HG03575 (cell line): ENCODE data around the gene AXL.

Source experiments
- ATAC-seq: cut with Tn5 transposase; IDR thresholded peaks from one replicate; pipeline ENCODE4 v1.9.1; 2021; ENCODE audit not compliant: unreplicated experiment, insufficient number of reproducible peaks, low FRiP score; ENCODE audit errors: extremely low read depth

The AXL gene

GRCh38 chr19:41299755-41300089, 80.7 kb downstream of the AXL start:
- ATAC-seq, result no peak

DNA sequence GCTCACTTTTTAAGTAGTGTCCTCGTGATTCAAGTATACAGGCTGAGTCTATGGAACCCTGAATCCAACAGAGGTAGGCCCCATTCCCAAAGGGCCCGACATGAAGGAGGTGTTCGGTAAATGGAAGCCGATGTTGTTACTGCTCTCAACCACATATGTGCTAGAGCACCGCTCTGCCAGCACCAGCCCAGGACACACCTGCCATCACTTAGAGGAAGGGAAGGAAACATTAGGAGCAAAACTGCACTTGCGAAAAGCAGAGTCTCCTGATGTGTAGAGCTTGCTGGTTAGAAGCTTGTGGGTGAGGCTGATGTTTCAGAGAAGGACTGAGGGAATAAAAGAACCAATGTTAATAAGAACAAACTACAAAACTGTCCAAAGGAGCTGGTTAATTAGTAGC, 81.5 kb downstream of the AXL start:
- no peak for ATAC-seq

DNA sequence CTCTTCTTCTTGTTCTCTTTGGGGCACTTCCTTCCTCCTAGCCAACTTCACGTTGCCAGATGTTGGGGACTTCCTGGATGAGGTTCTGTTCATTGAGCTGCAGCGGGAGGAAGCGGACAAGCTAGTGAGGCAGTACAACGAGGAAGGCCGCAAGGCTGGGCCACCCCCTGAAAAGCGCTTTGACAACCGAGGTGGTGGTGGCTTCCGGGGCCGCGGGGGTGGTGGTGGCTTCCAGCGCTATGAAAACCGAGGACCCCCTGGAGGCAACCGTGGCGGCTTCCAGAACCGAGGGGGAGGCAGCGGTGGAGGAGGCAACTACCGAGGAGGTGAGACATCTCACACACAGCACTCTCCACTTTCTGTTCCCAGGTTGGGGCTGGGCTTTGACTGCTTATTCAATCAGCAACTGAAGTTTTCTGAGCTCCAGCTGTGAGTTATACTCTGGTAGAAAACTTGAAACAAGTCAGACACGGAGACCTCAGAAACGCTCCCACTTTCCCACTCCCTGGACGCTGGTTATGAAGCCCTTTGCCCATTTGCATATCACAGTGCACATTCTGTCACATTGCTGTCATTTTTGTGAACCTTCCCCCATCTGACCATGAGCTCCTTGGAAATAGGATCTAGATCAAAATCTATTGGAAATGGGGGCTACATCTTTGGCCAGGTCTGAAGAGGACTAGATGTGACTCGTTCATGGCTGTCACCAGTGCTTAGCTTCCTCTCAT, 83.8 kb downstream of the AXL start:
- ATAC-seq, result no peak

DNA sequence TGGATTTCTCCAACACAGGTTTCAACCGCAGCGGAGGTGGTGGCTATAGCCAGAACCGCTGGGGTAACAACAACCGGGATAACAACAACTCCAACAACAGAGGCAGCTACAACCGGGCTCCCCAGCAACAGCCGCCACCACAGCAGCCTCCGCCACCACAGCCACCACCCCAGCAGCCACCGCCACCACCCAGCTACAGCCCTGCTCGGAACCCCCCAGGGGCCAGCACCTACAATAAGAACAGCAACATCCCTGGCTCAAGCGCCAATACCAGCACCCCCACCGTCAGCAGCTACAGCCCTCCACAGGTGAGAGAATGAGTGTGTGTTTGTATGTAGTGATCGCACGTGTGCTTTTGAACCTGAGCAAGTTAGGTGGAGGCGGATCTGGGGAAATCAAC, 84.9 kb downstream of the AXL start:
- no peak for ATAC-seq

GRCh38 chr19:41304706-41305483, 85.9 kb downstream of the AXL start:
- no peak for ATAC-seq

- ATAC-seq, result no peak
Observed at GRCh38 chr19:41305927-41306793, 87.1 kb downstream of the AXL start.

DNA sequence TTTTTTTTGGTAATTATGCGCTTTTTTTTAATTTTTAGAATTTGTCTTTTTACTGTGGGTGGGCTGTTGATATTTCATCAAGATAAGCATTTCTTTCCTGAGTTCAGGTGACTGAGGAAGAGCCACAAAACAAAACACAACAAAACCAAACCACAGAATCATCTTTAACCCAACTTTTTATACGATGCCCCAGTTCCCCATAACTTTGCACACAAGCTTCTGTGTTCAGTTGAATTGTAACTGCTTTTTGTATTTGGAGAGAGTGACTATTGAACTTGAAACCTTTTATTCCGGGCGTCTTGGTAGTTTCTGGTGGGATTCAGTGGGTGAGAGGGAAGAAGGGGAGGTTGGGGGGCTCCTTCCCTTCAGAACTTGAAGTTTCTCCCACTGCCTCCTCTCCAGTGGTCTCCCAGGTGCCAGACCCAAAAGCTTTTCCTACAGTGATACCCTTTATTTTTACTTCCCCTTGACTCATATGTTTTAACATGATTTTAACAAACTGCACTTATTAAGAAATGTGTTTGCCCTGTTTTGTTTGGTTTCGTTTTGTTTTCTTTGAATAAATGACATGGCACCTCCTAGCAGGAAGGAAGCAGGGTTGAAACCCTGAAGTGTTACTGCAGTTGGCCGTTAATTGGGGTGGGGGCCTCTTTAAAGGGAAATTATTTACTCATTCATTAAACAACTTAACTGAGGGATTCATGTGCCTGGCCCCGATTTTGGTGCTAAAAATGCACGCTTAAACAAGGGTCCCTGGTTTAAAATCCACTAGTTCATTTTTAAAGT, 88.3 kb downstream of the AXL start:
- ATAC-seq, result no peak

DNA sequence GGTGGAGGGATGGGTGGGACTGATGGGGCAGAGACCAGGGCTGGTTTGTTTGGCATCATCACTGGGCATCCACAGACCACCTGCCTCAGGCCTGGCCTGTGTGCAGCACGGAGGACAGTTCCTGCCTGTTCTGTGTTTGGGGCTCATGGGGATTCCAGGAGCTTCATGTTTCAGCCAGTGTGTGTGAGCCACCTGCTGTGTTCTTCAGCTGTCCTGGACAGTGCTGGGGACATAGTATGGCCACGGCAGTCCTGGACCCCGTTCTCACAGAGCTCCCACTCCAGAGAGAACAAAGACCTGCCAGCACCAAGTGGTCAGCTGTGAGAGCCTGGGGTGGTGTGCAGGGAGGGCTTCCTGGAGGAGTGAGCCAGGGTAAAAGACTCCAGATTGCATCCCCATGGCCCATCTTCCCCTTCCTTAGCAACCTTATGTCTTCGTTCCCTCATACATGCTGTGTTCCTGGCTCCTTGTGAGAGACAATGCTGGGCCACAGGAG, 89.0 kb downstream of the AXL start:
- ATAC-seq, result no peak

- no peak for ATAC-seq
Observed at GRCh38 chr19:41308450-41309179, 89.6 kb downstream of the AXL start.

DNA sequence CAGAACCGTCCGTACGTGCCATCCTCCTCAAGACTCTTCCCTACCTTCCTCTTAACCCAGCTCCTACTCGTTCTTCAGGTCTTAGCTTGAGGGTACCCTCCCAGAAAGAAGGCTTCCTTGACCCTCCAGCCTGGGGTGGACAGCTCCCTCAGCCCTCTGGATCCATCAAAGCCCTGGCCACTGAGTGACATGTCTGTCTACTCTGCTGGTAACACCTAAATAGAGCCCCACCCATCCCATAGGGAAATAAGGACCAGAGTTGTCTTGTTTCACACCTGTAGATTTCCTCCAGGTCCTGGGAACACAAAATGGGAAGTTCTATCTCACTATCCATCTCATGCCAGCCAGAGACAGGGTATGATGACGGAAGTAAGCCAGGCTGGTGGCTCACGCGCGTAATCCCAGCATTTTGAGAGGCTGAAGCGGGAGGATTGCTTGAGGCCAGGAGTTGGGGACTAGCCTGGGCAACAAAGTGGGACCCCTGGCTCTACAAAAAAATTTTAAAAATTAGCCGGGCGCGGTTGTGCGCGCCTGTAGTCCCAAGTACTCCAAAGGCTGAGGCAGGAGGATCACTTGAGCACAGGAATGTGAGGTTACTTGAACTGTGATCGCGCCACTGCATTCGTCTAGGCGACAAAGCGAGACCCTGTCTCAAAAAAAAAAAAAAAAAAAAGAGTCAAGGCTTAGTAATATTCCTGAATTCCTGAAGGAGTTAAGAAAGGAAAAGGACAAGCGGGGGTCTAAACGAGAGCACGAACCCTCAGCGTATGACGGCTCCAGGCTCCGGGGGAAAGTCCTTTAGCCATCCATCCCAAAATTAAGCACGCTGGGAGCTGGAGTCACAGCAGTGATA, 90.4 kb downstream of the AXL start:
- no peak for ATAC-seq

- peak; percentile 28 for ATAC-seq
Observed at GRCh38 chr19:41310033-41310831, 91.2 kb downstream of the AXL start, which contains the start of gene CCDC97. TSS of gene CCDC97 (plus strand) at chr19:41310172. CDS start at chr19:41310311, 139 bp downstream.

DNA sequence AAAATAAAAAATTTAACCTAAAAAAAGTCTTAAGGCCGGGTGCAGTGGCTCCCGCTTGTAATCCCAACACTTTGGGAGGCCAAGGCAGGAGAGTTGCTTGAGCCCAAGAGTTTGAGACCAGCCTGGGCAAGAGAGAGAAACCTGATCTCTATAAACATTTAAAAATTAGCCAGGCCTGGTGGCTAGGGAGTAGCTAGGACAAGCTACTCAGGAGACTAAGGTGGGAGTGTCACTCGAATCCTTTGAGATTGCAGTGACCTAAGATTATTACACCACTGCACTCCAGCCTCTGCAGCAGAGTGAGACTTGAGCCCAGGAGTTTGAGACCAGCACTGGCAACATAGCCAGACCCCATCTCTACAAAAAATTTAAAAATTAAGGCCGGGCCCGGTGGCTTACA, 92.0 kb downstream of the AXL start:
- no peak for ATAC-seq
